ENCODE results near the gene CASKIN1. TPM values are rescaled to one million over a fixed set of nuclear protein-coding genes. Genes with fewer than 3 reads are reported as not detected.

Gene CASKIN1
- total RNA-seq, 1 experiment from 2014 or later: 5.9 TPM

GRCh38 chr16:2205967-2206313 is 9.5 kb upstream of the CASKIN1 start:
- Histone ChIP-seq H4K20me1 (ENCODE audit: insufficient read depth) (no peaks in the 10 kb centered on the region), H3K9ac (ENCODE audit: low read length) (peak overlapping the region; percentile 81), H3K4me1 (ENCODE audit: control insufficient read depth in 1 of 2, insufficient read depth in 2 of 2, low read length in 2 of 2) (peaks cover 5 to 23% of the 10 kb centered on the region in 2 experiments), H3K9me3 (ENCODE audit: control insufficient read depth in 1 of 2, insufficient read depth in 1 of 2, low read depth in 1 of 2, low read length in 2 of 2) (no peaks in the 10 kb centered on the region), H3K4me2 (ENCODE audit: low read length) (peak overlapping the region; percentile 99), H2AFZ (ENCODE audit: low read depth, low read length, poor library complexity, severe bottlenecking) (no peak overlapping the region), H3K9me2 (ENCODE audit: insufficient read depth) (no peaks in the 10 kb centered on the region), H3K27ac (ENCODE audit: low read depth, low read length) (peak overlapping the region; percentile 94), H3K79me2 (ENCODE audit: insufficient read depth, low read length) (peaks cover 25% of the 10 kb centered on the region), H3K36me3 (ENCODE audit: control insufficient read depth in 1 of 2, insufficient read depth in 2 of 2, low read length in 2 of 2) (peaks cover 4 to 19% of the 10 kb centered on the region in 2 experiments; a peak in 3 of 4 replicates), H3K27me3 (ENCODE audit: insufficient read depth, low read length) (no peaks in the 10 kb centered on the region), H3K4me3 (replicated peaks in 1 of 2; ENCODE audit: low read depth in 1 of 2, low read length in 2 of 2) (peak overlapping the region; percentile 81 to 86)
- DNase-seq (ENCODE audit: low read depth, low spot score) (no peak), ATAC-seq (peak; percentile 26)
- intact Hi-C loops (cut with micrococcal nuclease): no loop called here
- BruUV-seq (replicated peaks): no TSS peak
- ChIA-PET CTCF (interaction anchor here (3.0 kb wide), 1 partner anchor 11 kb away, joined by 11 read pairs; no protein-coding TSS in a partner anchor), POLR2A (interaction anchor here (0.8 kb wide), 1 partner anchor 263 kb away, joined by 4 read pairs; no protein-coding TSS in a partner anchor), RAD21 (ENCODE audit: low non-redundant PET in 1 of 2, low total read pairs in 2 of 2, uncharacterized antibody in 2 of 2, unreplicated experiment in 2 of 2) (no interaction called here)
- 0 out of 2 replicates have a peak, but pooled peaks have one; percentile 6 for TF ChIP-seq ZFX (IDR thresholded peaks at IDR 0.05)
- no peak for TF ChIP-seq SP1 (IDR thresholded peaks at IDR 0.05; ENCODE audit: low read depth)
- TF ChIP-seq ZBTB33 (IDR thresholded peaks at IDR 0.05; ENCODE audit: extremely low read depth, insufficient replicate concordance, low read length): no peak

- peak; percentile 78 for DNase-seq (ENCODE audit: low read depth, low spot score)
- intact Hi-C loops (cut with micrococcal nuclease): no loop called here
- peaks cover 5 to 23% of the 10 kb centered on the region in 2 experiments for H3K4me1 ChIP-seq (ENCODE audit: control insufficient read depth in 1 of 2, insufficient read depth in 2 of 2, low read length in 2 of 2)
- no peaks in the 10 kb centered on the region for H3K9me3 ChIP-seq (ENCODE audit: control insufficient read depth in 1 of 2, insufficient read depth in 1 of 2, low read depth in 1 of 2, low read length in 2 of 2)
- H3K27ac ChIP-seq (ENCODE audit: low read depth, low read length): peak within 1 kb of the TSS; percentile 94
- no peaks in the 10 kb centered on the region for H4K20me1 ChIP-seq (ENCODE audit: insufficient read depth)
- H2AFZ ChIP-seq (ENCODE audit: low read depth, low read length, poor library complexity, severe bottlenecking): no peak within 1 kb of the TSS
- no peaks in the 10 kb centered on the region for H3K9me2 ChIP-seq (ENCODE audit: insufficient read depth)
- H3K79me2 ChIP-seq (ENCODE audit: insufficient read depth, low read length): peaks cover 23% of the 10 kb centered on the region
- H3K36me3 ChIP-seq (ENCODE audit: control insufficient read depth in 1 of 2, insufficient read depth in 2 of 2, low read length in 2 of 2): peaks cover 4 to 19% of the 10 kb centered on the region in 2 experiments; a peak in 3 of 4 replicates
- no peaks in the 10 kb centered on the region for H3K27me3 ChIP-seq (ENCODE audit: insufficient read depth, low read length)
- H3K4me3 ChIP-seq (replicated peaks in 1 of 2; ENCODE audit: low read depth in 1 of 2, low read length in 2 of 2): peak within 1 kb of the TSS; percentile 81 to 86
- no TSS peak for BruUV-seq (replicated peaks)
- ATAC-seq: peak; percentile 75
- peak within 1 kb of the TSS; percentile 99 for H3K4me2 ChIP-seq (ENCODE audit: low read length)
- RAD21 ChIA-PET (ENCODE audit: low non-redundant PET in 1 of 2, low total read pairs in 2 of 2, uncharacterized antibody in 2 of 2, unreplicated experiment in 2 of 2): interaction anchor here in 1 of 2 experiments (0.6 kb wide), 1 partner anchor 230 kb away, joined by 3 read pairs; no protein-coding TSS in a partner anchor
- CTCF ChIA-PET: interaction anchor here (3.0 kb wide), 1 partner anchor 10 kb away, joined by 11 read pairs; no protein-coding TSS in a partner anchor
- POLR2A ChIA-PET: interaction anchor here (0.8 to 1.0 kb wide), 4 partner anchors 11 to 264 kb away, joined by 3 to 4 read pairs (median 3); partner anchors contain the start of genes RPS2 and TRAF7
- peak within 1 kb of the TSS; percentile 81 for H3K9ac ChIP-seq (ENCODE audit: low read length)
- TF ChIP-seq SRF (IDR thresholded peaks at IDR 0.05; ENCODE audit: low read depth) (no peak; the same call in 1 of the 2 replicates), ZFX (IDR thresholded peaks at IDR 0.05) (peak; percentile 97), TCF7L2 (IDR thresholded peaks at IDR 0.05; ENCODE audit: borderline replicate concordance, extremely low read depth, insufficient read depth, insufficient read length) (peak; percentile 36), REST (IDR thresholded peaks at IDR 0.05; ENCODE audit: low read depth) (no peak), JUND (IDR thresholded peaks at IDR 0.05) (no peak; the same call in 1 of the 2 replicates), ZBTB33 (IDR thresholded peaks at IDR 0.05; ENCODE audit: extremely low read depth, insufficient replicate concordance, low read length) (peak; percentile 37), CBX3 (IDR thresholded peaks at IDR 0.05; ENCODE audit: low read depth) (no peak), CEBPB (IDR thresholded peaks at IDR 0.05; ENCODE audit: low read depth) (no peak)
Measured at GRCh38 chr16:2205104-2205966, 8.9 kb upstream of the CASKIN1 start, which contains the start of gene MLST8. TSS of gene MLST8 (plus strand) at chr16:2205454. CDS start at chr16:2206086, 632 bp downstream.
